HG03103 (cell line): ENCODE results near the gene CLCN5.

Source experiments
- ATAC-seq: cut with Tn5 transposase; IDR thresholded peaks from one replicate; pipeline ENCODE4 v1.9.1; 2021; ENCODE audit warnings: low read depth; ENCODE audit not compliant: unreplicated experiment

Gene CLCN5

DNA sequence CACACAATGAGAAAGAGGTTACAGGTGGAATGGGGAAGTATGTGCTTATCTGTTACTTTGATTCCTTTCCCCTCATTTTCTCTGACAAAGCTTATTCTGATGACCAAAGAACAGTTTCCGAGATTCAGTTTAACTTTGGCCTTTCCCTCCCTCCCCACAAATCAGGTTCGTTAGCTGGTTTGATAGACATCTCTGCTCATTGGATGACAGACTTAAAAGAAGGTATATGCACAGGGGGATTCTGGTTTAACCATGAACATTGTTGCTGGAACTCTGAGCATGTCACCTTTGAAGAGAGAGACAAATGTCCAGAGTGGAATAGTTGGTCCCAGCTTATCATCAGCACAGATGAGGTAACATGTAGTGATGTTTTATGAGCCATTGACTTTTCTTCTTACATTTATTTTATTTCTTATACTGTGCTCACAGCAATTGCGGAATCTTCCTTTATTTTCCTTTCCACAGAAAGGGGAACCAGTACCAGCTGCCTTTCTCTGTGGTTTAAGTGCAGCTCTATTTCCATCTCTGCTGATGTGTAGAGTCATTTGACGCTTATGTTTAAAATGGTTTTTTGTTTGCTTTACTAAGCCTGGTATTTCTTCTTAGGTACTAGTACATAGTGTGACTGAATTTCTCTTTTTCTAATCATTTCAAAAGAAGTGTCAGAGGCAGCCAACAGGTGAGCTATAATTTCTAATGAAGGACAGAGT is 153.4 kb downstream of the CLCN5 start:
- ATAC-seq, result no peak

DNA sequence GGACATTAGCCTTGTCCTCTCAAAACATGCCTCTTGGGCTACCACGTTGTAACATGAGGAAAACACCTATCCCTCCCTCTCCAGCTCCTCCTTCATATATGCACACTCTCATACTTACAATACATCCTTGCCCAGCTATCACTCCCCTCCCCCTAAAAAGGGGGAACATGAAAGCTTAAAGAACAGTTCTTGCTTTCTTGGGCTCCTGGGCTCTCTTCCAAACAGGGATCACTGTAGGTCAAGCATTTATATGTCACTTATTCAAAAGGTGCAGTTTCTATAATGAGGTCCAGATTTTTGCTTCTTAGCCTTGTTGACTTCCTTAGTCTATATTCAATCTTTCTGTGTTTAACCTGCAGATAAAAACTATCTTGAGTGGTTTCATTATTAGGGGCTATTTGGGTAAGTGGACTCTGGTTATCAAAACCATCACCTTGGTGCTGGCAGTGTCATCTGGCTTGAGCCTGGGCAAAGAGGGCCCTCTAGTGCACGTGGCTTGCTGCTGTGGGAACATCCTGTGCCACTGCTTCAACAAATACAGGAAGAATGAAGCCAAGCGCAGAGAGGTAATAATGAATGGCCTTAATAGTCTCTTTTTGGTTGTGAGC is 159.0 kb downstream of the CLCN5 start:
- no peak for ATAC-seq

DNA sequence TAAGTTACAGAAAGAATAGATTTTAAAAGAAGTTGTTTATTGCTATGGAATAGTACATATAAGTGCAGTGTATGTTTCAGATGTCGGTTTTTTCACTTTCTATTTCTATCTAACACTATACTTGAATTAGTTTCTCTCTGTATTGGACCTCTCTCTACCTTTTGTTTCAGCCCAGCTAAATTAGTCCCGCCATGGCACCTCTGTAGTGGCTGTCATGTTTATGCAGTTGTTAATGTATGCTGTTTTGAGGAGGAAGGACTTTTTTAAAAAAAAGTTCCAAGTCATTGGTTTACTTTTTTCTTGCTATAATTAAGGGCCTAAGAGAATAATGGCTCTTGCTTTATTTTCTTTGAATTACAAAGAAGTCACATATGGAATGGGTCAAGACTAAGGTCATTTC is 160.3 kb downstream of the CLCN5 start:
- ATAC-seq, result no peak

DNA sequence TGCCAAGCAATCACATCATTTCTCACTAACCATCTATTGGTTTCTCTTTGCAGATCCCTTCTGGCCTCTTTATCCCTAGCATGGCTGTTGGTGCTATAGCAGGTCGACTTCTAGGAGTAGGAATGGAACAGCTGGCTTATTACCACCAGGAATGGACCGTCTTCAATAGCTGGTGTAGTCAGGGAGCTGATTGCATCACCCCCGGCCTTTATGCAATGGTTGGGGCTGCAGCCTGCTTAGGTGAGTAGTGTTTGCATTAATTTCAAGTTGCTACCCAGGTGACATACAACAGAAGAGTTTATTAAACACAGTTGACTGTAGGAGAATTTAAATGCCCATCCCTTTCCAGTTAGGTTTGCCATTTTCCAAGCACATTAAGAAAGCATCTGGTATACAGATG is 166.2 kb downstream of the CLCN5 start:
- ATAC-seq, result no peak

DNA sequence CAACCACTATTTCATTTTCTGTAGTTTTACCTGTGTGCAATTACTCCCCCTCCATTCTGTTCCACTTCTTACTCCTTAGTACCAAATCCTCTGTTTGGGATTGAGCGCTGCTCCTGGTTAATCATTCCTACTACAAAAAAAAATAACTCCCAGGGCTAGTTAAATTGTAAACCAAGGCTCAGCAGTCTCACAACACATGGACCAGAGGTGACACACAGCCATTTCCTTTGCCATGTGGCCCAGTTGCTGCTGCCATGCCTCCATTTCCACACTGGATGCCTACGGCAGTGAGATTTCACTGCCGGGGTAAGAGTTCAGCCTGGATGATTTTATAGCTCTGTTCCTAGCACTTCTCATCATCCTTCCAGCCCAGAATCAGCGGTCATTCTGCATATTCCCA is 171.2 kb downstream of the CLCN5 start:
- no peak for ATAC-seq

DNA sequence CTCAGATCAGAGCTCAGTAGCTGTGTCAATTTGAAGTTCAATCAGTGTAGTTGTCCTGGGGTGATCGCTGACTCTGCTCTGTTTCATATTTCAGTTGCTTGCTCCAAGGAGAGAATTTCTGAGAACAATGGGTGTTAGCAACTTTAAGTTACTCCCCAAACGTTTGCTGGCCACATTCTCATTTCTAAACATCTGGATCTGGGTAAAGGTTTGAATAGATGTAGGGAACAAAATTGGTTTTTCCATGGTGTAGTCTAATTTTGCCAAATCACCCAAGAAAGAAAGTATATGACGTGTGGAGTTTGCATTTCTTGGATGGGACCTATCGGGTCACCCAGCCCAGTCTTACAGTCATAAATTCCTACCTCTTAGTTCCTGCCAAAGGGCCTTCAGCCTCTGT is 174.7 kb downstream of the CLCN5 start:
- no peak for ATAC-seq

DNA sequence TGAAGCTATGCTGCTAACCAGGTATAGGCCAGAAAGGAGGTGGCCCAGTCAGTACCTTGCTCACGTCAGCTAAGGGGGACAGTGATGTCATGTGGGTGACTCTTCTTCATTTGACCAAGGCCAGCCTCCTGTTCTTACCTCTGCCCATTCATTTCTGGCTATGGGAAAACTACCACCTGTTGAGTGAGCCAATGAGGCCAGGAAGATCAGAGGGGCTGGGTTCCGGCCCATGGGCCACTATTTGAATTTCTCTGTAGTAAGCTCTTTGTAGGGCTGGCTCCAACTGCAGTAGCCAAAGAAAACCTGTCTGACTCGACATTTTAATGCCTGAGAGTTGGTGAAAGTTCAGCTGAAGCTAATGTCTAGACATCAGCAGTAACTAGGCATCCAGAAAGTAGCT is 175.8 kb downstream of the CLCN5 start:
- ATAC-seq, result no peak

DNA sequence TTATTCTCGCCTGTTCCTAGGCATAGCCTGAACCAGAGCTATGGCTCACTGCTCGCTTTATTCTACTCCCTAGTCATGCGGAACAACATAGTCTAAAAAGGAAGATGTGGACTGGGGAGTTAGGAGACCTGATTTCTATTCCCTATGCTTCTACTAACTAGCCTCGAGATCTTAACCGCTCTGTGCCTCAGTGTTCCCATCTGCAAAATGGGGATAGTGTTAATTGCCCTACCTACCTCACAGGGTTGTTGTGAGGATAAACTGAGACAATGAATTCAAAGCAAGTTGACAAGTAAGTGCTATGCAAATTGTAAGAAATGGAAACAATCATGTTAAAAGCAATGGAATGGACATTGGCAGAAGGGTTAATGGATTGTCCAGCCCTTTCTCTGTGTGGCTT is 176.4 kb downstream of the CLCN5 start:
- no peak for ATAC-seq

DNA sequence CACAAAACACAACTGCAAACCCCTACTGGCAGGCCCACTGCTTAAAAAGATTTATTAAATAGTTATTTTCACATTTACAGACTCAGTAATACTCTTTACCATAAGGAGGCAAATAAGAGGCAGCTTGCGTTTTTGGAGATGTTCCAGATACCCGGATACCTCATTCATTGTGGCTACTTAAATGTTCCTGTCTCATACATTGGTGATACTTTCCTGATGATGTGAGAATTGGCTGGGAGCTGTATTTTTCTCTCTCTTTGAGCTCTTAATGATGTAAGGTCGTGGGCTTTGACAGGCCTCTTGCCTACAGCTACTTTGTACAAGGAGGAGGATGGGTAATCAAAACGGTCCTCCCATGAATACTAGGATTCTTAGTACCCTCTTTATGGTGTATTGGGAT is 176.9 kb downstream of the CLCN5 start:
- no peak for ATAC-seq

DNA sequence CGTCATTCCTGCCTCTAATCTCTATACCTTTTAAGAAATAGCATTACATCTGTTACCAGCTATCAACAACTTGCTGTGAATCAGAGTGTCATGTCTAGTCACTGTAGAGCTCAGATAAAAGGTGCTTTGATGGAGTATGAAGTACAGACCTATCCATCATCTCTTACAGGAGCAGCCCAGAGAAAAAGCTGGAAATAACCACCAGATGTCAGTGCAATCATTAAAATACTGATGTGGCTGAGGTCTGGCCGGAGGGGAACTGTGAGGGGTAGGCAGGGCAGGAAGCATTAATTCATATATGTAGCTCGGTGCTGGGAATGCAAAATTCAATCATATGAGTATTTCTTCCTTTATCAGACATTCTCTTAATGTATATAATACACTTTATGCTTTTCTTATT is 177.8 kb downstream of the CLCN5 start:
- ATAC-seq, result no peak

DNA sequence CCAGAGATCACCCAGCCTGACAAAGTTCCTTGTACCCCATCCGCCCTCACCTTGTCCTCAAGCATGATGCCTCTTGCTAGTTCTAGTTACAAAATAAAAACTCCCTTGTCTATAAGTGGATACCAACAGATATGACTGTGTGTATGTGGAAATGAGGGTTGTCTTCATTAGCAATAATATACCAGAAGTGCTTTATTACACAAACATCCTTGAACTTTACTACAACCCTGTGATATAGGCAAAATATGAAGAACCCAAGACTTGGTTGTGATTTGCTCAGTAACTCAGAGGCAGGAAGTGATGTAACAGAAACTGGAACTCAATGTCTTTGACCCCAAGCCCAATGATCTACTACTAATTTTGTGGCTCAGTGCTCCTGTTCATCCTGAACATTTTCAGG is 180.8 kb downstream of the CLCN5 start:
- no peak for ATAC-seq

DNA sequence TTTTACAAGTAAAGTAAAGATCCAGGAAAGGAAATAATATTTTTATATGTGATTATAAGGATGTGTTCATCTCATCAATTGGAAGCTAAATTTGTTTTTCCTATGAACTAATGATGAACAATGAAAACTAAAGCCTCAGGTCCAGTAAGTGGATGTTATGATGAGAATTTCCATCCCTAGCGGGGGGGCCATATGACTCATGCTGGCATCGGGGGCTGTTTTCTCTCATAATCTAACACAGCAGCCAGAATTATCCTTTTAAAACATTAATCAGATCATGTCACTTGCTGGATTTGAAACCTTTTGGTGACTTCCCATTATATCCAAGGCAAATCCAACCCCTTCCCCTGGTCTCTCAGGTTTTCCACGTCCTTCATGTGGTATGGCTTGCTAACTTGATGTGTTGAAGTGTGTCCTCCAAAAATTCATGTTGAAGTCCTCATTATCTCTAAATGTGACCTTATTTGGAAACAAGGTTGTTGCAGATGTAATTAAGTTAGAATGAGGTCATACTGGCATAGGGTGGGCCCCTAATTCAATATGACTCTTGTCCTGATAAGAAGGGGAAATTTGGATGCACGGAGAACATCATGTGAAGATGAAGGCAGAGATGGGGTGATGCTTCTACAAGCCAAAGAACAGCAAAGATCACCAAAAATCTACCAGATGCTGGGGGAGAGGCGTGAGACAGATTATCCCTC is 181.6 kb downstream of the CLCN5 start:
- ATAC-seq, result no peak

DNA sequence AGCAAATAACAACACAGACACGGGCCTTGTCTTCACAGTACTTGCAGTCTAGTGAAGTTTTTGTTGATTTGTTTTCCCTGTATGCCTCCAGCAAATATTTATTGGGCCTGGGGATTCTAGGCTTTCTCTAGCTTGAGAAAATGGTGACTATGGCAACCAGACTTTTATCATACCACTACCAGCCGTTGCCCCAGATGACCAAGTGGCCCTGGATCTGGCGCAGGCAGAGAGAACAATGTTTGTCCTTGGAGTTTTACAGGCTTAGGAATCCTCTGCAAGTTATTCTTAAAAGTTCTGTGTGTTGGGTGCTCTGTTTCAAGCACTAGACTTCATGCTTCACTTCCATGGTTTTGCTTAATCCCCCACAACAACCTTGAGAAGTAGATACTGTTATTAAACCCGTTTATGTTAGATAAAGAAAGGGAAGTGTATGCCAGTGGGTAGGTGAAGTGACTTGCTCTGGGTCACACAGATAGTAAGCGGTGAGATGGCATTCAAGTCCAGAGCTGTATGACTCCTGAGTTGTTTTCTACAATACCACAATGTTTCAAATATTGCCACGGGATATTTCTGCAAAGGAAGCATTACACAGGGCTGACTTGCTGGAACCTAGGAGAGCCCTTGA is 183.8 kb downstream of the CLCN5 start:
- no peak for ATAC-seq

DNA sequence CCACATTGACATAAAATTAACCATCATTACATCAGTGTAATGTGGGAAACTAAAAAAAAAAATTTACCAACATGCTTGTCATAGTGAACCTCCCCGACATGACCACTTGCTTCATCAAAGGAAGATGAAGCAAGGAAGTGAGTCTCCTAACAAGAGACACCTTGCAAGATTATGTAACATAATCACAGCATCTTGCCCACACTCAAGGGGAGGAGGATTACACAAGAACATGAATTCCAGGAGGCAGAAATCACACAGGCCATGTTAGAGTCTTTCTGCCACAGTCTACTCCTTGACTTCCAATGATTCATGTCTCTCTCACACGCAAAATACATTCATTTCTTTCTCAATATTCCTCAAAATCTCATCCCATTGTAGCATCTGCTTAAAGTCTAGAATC is 185.1 kb downstream of the CLCN5 start:
- no peak for ATAC-seq

DNA sequence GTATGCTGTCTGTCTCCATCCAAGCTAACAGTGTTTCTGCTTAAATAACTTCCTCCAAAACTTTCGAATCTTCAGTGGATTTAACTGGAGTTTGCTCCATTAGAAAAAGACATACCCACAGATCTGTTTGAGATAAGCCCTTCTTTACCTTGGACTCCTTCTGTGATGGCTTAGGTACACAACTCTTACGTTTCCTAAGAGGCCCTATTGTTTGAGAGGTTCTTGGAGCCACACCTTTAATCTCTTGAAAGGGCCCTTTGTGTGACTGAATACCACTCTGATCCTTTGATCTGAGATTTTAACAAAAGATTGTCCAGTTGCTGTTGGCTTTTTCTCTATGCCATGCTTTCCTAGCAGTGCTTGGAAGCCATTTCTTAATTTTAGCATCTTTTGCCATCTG is 185.9 kb downstream of the CLCN5 start:
- no peak for ATAC-seq

DNA sequence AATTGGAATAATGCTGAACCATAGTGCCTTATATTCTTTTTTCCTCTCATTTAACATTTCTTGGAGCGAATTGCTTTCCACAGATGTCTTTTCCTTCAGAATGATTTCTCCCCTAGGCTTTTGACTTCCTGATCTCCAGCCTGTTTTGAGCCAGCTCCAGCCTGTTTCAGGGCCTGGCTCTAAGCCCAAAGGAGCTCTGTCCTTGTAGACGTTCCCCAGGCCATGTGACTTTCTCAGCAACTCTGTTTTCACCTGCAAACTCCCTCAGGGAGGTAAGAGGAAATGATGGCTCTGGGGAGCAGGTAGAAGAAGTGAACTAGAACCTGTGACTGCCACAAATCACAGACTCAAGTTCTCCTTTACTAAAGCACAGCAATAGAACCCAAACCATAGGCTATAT is 189.3 kb downstream of the CLCN5 start:
- ATAC-seq, result no peak

DNA sequence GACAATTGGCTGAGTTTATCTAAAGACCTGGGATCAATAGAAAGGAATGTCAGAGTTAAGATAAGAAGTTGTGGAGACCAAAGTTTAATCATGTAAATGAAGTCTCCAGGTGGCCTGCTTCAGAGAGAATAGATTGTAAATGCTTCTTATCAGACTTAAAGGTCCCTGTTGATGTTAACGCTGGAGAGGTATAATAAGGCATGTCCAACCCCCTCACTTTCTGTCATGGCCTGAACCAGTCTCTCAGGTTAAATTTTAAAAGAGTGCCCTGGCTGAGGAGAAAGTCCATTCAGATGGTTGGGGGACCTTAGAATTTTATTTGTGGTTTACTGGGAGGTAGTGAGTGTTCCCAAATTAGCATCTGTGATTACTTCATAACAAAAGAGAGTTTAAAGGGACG is 191.7 kb downstream of the CLCN5 start:
- ATAC-seq, result no peak

DNA sequence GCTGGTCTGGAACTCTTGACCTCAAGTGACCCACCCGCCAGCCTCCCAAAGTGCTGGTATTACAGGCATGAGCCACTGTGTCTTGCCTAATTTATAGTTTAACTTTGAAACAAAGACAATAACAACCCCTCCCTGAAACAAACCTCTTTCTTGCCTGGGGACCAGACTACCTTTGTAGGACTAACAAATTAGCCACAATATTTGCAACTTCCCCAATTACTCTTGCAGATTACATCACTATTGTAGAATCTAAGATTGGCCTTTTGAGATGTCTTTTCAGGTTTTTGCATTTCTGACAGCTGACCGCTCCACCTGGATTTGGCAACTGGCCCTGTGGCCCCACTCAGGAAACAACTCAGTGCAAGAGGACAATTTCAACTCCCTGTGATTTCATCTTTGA is 193.6 kb downstream of the CLCN5 start:
- ATAC-seq, result no peak

DNA sequence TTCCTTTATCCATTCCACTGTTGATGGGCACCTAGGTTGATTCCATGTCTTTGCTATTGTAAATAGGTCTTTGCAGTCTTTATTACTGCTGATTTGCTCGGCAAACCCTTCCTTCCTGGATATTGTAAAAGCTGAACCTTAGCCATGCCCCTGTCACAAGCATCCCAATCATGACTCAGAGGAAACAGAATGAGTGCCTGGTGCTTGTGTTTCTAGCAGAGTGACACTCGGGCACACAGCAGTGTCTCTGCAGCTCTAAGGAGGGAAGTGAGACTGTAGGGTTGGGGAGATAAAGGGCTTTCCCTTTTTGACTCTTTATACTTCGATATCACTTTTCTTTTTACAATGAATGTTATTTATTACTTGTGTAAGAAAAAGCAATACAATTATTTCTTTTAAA is 195.1 kb downstream of the CLCN5 start:
- ATAC-seq, result no peak

DNA sequence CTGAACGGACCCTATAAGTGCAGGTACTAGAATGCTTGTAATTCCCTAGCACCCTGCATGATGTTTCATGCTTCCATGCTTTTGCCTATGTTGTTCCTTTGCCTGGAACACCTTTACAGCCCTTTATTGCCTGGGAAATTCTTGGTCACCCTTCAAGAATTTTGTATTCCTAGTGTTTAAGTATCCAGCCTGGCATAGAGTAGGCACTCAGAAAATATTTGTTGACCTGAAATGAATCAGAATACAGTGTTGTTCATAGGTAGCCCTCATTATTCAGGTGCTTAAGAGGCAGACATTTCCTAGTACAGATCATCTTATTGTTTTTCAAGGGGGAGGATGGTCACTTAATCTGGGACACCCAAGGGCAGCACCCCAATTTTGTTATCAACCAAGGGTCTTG is 203.1 kb downstream of the CLCN5 start:
- ATAC-seq, result no peak

DNA sequence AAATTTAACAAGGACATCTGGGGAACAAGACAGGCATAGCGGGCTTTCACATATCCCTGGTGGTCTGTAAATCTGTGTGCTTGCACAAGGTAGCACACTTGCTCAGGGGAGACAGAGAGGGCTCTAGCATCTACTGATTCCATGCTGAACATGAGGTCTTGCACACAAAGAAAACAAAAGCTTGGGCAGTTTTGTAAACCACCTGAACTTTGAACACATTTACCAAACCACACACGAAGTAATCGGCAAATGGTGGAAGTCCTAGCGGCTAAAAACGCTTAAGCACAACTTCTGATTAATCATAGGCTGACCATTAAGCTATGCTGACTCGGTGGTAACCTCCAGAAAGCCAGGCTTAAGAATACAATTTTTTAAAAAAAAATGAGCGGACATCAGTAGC is 225.6 kb downstream of the CLCN5 start:
- no peak for ATAC-seq
